Activated CD4-positive, alpha-beta T cell treated with anti-CD3 and anti-CD28 coated beads, Interleukin-2, amount 50 U/mL, for 16 hours (primary cell): ENCODE data around the gene PAX6.

Experiments
- DNase-seq: peaks from one replicate; pipeline ENCODE4 v3.0.0-alpha.2; 2020

The PAX6 gene

DNA sequence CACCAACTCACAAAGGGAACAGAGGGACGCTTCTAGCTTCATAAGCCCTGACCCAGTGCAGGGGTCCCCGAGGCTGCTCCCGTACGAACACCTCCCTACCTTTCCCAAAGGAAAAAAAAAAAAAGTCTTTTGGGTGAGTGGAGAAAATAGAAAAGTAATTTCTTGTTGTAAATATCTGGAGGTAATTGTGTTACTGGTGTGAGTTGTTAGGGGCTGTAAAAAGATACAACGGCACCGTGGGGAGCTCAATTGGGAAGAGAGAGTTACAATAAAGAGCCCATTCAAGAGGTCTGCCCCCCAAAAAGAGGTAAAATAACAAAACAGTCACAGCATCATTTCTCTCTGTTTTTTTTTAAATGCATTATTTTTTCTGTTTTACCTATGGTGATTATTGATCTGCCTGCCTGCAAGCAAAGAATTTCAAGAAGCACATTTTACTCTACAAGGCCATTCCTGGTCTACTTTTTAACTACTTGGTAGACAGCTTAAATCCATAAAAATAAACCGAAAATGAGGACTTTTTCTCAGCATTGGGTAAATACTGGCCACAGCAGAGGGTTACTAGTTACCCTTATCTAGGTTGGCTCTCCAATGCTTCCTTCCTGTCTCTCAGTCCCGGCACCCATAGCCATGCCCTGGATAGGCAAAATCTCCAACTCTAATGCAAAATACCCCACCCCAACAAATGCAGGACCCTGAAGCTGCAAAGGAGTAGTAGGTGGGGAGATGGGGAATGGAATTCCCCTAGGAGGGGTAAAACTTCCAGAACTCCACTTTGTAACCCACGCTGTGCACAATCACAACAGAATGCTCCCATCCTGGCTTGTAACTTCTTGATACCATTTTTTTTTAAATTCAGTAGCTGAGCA lies 3.1 kb downstream of the PAX6 start:
- no peak for DNase-seq

DNA sequence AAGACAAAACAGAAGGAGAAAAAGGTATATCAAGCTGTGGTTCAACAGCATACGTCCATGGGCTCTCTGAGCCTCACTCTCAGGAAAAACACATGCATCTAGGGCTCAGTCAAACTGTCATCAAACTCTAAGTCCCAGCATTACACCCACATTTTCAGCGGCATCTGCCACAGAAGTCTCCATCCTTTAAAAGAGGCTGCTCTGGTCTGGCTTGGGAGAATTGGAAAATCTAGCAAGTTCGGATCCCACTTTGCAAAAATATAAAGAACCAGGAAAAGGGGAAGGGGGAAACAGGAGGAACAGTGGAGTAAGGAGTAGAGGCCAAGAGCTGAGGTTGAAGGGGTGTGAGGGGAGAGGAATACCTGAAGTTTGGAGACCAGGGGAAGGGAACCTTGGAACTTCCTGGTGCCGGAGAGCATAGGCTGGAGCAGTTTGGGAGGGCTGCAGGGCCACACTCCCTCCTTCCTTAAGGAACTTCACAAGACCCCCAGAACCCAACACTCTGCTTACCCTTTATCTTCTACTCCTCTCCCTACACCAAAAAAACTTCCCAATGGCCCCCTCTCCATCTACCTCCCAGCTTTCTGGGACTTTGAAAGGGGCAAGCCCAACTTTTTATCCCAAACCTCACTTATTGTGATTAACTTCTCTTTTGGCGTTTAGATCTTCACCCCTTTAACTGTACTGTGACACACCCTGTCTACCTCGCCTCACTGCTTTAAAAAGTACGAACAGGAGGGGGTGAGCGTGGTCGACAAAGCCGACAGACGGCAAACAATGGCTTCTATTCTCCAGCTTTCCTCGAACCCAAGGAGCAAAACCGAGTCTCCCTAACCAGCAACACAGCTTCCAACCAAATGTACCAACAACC lies 4.0 kb downstream of the PAX6 start:
- no peak for DNase-seq

DNA sequence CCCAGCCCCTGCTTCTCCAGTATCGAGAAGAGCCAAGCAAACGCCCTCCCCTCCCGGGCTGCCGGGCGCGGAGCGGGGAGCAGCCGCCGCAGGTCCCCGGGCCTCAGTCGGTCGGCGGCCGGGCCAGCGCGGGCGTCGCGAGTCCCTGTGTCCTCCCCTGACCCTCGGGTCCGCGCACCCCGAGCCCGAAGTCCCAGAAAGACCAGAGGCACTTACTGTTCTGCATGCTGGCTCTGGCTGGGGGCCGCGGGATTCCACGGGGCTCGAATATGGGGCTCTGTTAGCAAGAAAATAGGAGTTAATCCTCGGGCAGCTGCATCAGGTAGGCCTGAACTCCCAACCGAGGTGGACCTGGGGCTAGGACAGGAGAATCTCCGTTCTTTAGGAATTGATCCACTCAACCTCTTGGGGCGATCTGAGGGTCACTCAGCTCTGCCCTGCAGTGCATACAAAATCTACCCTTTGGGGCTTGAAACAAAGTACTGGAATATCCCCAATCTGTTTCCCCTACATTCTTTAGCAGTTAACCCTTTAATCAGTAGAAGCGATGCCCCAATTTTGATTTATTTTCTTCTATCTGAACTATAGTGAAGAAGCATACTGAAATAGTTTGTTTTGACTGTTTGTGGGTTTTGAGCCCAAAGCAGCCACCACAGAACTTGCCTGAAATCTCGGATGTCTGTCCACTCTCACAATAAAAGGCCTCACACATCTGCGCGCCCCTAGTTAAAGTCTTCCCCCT lies 4.8 kb downstream of the PAX6 start:
- DNase-seq: no peak

DNA sequence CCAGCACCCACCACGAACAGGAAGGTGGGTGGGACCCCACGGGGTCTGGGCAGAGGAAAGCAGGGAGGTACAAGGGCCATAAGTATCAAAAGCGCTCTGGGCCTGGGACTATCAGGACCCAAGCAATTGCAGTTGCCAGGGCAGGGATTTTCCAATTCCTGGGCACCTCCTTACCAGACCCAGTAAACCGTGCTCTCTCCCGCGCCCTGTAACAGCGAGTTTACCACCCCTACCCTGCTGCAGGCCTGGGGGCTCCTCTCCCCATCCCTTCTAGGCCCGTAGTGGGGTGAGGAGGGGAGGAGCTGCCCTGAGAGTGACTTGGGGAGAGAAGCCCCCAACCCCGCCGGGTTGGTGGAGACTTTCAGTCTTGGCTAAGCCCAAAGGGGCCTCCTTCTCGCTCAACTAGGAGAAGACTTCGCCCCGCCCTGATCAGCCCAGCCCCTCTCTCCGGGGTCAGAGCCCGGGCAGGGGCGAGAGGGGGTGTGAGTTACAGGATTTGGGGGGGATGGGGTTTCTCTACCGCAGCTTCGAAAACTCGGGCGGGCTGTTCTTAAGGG lies 5.4 kb downstream of the PAX6 start:
- no peak for DNase-seq

DNA sequence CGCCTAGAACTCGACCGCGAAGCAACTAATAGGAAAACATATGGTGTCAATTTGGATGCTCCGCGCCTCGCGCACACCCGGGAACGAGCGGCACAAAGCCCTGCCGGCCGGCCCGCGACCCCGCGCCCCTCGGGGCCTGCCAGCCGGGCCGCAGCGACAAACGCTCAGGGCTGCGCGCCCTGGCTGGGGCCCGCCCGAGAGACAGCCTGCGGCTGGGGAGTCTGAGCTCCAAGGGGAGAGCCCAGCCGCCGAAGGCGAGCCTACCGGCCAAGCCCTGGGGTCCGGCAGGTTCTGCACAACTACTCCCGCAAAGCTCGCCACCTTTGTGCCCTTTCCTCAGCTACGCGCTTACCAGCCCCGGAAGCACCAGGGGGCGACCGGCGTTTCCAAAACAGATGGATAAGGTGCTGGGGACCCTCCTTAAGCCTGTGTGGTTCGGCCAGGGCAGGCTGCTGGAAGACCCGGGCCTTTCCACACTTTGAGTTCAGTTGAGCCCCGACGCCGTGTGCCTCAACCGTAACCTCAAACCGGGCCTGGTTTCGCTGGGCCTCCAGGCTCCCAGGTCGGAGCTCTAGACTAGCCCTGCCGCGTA lies 6.0 kb downstream of the PAX6 start:
- DNase-seq: no peak

DNA sequence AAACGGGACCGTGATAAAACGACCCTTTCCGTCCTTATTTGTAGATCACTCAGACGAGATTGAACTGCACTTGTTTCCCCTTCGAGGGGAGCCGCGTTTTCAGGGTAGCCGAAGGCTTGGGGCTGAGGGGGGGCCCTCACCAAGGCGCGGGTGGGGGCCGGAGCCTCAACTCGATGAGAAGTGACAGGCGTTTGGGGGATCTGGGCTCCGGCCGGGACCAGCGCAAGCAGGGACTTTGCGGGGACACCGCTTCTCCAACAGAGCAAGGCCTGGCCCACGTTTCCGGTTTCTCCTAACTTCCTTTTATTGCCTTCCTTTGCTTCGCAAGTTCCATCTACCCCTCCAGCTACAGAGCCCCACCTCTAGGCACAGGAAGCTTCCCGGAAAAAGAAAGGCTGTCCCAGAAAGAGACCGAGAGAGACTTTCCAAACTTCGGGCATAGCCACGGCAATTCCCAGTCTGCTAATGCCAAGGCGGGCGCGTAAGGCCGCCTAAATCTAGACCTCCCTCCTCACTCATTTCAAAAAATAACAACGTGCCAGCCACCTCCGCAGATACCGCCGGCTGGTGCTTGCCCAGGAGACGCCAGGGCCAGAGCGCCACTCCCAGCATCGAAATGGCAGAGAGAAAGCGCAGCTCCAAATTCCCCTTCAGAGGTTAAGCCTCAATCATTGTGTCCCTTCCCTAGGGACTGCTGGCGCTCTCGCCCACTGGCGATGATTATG lies 6.6 kb downstream of the PAX6 start:
- no peak for DNase-seq

DNA sequence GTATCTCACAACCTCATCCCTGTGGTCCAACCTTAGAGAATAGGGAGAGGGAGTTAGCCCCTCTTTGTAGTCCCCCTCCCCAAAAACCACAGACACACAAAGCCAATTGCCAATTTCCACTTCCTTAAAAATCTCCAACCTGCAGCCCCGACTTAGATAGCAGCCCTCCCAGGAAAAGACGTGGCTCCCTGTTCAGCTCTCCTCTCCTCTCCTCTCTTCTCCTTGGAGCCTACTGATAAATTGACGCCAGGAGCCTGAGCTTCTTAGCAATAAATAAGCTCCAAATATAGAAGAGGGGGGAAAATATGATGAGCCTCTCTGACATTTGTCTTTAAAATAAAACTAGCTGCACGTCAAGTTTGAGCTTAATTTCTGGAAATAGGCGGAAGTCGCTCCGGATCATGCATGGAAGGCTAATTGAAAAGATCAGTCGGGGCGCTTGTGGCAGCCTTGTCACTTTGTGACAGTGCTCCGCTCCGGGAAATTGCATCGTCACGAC lies 7.3 kb downstream of the PAX6 start:
- DNase-seq: no peak

DNA sequence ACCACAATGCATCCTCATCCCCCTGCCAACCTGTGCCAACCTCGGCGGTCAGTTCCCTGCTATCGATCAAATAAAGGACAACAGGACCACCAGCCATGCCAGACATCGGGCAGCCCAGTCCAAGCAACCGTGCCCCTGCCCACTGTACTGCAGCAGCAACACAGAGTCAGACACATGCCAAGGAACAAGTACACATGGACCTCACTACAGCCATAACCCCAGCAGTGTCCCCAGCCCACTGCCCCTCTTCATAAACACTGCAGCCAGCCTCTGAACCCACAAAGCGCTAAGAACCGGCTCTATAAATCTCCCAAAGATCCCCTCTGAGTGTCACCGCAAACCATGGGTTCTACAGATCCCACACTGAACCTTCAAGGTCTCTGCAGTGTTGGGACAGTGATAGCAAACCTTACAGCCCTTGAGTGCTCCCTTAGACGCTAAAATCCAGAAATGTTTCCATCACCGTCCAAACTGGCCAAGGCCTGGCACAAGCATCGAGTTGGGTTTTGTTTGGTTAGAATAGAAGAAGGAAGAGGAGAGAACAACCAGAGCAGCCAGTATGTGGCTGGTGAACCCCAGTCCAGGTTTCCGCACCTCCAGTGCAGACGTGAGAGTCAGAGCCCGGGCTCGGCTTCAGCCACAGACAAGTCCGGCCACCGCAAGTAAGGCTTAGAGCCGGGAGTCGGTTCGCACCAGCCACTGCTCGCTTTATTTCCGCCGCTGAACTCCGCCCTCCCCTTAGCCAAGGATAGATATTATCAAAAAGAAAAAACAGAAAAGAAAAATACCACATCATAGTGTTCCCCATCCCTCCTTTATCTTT lies 7.9 kb downstream of the PAX6 start:
- no peak for DNase-seq

DNA sequence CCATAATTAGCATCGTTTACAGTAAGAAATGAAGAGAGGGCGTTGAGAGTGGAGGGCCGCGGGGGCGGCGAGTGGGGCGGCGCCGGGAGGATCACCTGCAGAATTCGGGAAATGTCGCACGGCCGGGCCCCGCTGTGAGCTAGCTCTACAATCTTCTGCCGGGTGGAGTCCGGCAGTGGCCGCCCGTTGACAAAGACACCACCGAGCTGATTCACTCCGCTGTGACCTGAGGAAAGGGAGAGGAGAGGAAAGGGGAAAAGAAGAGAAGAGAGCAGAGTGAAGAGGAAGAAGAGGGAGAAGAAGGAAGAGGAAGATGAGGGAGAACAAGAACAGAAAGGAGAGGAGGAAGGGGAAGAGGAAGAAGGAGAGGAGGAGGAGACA lies 8.5 kb downstream of the PAX6 start:
- no peak for DNase-seq

DNA sequence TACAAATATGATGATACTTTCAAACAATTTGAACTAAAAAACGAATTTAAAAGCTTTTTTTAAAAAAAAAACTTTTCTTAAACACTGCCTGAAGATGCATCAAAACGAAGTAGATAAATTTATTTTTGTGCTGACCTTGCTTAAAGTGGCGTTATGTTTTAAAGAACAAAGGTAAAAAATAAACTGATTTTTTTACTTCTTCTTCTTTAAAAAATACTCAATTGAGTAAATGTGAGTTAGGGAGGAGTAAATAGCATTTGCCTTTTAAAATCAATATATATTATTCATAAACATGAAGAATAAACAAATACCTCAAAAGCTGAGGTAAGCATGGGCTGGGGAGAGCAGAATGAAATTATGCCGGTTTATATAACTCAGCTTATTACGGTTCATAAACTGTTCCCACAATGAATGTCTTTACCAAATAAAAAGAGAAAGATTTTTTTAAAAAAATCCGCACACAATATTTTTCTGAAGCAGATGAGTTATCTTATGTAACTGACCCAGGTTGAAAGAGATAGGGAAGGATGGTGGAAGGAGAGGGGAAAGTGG lies 9.0 kb downstream of the PAX6 start:
- no peak for DNase-seq

DNA sequence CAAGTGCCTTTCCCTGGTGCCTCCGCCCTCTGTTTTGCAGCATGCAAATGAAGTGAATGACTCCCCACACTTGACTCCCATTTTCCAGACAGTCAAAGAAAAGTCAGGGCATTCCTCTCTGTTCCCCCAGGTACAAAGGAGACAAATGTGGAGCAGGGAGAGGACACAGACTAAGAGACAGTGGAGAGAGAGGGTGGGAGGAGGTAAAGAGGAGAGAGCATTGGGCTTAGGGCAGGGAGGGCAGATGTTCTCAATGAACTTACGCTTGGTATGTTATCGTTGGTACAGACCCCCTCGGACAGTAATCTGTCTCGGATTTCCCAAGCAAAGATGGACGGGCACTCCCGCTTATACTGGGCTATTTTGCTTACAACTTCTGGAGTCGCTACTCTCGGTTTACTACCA lies 9.8 kb downstream of the PAX6 start:
- DNase-seq: no peak

DNA sequence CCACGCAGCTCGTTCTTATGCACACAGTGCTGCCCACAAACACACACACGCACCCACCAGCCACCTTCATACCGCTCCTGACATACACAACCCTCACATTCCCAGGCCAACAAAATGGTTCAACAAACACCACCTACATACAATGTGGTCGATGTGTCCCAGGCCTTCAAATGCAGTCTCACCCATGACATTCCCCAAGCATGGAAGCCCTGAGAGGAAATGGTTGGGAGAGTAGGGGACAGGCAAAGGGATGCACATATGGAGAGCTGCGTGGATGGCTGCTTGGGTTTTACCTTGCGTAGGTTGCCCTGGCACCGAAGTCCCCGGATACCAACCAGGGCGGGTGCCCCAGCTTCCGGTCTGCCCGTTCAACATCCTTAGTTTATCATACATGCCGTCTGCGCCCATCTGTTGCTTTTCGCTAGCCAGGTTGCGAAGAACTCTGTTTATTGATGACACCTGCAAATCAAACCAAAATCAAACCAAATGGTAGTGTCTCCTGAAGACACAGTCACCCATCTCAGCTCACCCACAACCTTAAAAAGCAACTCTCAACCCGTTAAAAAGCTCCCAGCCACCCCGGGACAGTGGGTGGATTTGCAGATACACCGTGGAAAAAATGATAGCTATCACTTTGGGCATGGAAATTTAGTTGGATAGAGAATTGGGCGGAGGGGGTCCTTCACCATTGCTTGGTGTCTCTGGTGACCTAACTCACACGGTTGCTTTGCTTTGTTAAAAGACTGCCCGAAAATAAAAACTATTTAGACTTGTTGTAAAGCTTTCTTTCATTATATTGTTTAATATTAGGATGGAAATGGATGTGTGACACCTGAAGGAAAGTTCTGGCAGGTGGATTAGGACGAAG lies 10.5 kb downstream of the PAX6 start:
- no peak for DNase-seq

DNA sequence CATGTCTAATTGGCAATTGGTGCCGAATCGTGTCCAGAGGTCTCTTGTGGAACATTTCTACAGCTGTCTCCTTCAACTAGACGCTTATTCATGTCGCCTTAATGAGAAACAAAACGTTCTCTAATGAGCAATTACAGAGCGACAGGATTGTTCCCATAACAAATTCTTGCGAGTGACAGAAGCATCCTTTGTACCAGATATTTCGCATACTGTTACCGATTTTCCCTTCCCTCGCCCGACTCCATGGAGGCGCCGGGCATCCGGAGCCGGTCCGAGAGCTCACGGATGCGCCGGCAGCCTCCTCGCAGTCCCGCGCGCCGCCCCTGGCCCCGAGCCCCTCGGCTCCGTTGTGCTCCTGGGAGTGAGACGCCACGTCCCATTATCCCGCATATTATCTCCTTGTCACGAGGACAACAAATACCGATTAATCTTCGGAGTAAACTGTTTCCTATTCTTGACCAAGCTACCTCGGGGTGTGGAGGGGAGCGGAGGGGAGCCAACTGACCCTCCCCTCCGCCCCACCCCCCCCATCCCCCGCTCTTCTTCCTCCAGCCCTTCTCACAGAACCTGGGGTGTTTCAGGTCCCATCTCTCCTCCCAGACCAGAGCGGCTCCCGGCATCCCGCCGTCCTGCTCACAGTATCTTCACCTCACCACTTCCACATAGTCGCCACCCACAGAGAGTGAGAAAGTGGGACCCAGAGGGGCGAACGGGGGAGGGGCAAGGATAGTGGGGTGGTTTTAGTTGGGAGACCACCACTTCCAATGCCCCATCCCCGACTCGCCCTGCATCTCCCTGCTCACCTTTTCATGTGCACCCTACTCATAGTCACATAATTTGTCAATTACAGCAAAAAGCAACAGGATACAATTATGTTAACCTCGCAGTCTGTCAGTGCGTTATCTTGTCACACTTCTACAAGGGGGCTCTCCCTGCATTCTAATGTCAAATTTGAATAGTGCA lies 11.4 kb downstream of the PAX6 start:
- DNase-seq: no peak

DNA sequence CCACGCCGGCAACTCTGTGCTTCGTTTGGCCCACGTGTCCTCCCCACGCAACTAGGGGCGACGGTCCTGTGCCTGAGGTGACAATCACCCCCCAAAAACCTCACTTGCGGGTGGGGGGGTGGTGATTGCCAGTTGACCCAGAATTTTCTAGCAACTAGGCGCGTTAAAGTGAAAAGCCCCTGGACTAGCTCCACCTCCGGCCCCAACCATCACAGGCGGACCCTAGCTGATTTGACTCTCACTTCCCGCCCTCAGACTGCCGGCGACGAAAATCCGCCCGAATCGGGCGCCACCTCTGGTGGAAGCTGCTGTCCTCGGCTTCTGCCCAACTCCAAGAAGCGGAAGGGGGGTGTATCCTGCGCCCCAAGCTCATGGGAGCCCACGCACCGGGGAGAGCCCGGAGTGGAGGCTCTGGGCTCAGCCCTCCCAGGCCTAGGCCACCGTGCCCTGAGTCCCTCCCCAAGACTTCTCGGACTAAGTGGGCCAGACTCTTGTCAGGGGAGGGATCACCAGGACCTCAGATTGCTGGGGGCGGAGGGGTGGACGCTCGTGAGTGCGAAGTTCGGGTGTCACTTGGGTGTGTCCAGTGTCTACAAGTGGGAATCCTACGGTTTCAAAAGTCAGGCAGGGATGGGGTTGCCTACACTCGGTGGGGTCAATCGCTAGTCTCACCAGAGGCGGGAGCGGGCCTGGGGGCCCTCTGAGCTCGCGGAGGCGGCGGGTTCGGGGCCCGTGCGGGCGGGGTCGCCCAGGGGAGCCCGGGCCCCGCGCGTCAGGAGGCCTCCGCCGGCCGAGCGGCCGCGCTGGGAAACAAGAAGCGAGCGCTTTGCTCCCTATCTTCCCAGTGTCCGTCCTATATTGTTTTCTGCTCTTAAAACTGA lies 12.3 kb downstream of the PAX6 start:
- DNase-seq: no peak

DNA sequence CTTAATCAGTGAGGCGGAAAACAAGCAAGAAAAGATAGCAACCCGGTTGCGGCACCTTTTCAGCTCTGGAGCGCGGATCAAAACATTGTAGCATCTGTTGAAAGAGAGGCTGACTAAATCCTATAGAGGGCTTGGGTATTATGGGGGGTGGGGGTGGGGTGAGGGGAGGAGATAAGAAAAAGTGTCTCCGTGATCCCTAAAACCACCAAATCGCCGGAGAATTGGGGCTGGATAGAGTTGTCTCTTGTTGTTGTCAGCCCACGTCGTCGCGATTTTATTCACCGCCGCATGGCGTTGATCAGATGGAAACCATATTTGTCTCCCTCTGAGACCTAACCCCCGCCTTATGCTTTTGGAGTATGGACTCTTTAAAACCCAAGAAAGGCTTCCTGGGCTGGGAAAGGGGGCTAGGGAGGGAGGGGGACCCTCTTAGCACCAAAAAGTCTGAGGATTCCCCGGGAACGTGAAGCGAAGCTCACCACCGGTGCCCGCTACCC lies 13.0 kb downstream of the PAX6 start:
- no peak for DNase-seq

DNA sequence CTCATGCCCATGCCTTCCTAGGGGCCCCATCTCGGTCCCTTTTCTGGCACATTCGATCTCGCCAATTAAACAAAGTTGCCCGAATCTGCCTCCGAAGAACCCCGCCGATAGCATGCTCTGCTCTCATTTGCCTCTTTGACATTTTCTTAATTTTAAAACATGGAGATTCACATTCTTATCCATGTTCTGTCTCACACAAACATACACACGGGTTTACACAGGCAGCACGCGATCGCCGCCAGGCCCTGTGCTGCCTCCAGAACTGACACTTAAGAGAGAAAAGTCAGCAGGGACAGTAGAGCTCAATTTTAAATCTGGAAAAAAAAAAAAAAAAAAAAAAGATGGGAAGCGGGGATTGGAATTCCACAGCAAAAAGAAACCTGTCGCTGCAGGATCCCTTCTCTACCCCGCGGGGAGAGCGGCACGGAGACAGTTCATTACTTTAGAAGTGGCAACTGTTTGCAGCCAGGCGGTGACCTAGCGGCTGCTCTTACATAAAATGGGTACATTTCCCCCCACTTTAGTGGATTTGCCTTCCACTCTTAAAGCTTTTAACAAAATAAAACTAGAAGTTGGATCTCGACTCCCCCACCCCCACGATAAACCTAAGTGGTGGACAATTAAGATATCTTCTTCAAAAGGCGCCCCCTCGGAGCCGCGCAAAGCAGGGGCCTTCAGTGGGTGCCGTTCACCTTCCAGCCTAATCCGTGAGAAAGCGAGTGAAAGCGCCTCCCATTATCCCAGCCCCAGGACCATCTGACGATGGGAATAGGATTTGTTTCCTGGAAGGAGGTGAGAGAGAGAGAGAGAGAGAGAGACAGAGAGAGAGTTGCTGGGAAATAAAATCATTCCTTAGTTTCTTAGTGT lies 13.7 kb downstream of the PAX6 start:
- no peak for DNase-seq
